K562 (cell line): ENCODE measurements around the gene STARD13. TPM values are rescaled to one million over a fixed set of nuclear protein-coding genes. Genes with fewer than 3 reads are reported as not detected.
A peak's percentile ranks its signal among the peaks of the same experiment; 100 is the strongest.

Experiments used
- ATAC-seq: fragments of 200-7000 bp; cut with Tn5 transposase; 3 replicates; pipeline ENCODE4 v1.9.1; 2020; ENCODE audit warnings: moderate library complexity
- BruUV-seq: library from RNA; stranded (reverse); fragments of 400-500 nt; replicated peaks from 2 replicates; lab custom pipeline; 2021; lab: Mats Ljungman, UMichigan
- CTCF ChIA-PET: fragments of 300-600 bp; formaldehyde crosslinking; extraction: SDS; loops from one replicate; lab custom pipeline; 2021; ENCODE audit warnings: low intra/inter-chr PET ratio; lab: Yijun Ruan, JAX
- POLR2A ChIA-PET: fragments of 300-600, 350-650 bp; sonication (Branson Sonifier 250); formaldehyde crosslinking; extraction: SDS; loops from one replicate; lab custom pipeline; 2021; ENCODE audit warnings: antibody characterized with exemption, inconsistent platforms; lab: Yijun Ruan, JAX
- DNase-seq, 4 experiments: peaks; one replicate each; pipeline versions ENCODE4 v3.0.0 to v3.0.0-alpha.2; 2011 to 2018; ENCODE audit warnings: low spot score in 3 of 4, mixed read lengths in 3 of 4; ENCODE audit errors: extremely low read depth in 1 of 4
- FAIRE-seq: peaks from 2 replicates; lab custom pipeline; 2011; peaks lifted over from hg19 to GRCh38; lab: Jason Lieb, UNC
- H2AFZ ChIP-seq: 2 replicates; pipeline ENCODE4 v1.6.0; 2011; ENCODE audit warnings: low read depth, low read length, control low read depth, inconsistent platforms
- H3K27ac ChIP-seq: fragments of 200-600 bp; 3 replicates; pipeline ENCODE4 v1.8.0; 2011; ENCODE audit warnings: low read depth, mild to moderate bottlenecking, control low read depth, inconsistent platforms, low read length, moderate library complexity, mixed read lengths; ENCODE audit errors: extremely low read depth
- H3K27me3 ChIP-seq, 2 experiments: fragments of 300-600 bp in 1 of 2; 2 replicates in 1 of 2; 3 replicates in 1 of 2; pipeline versions ENCODE4 v1.6.0 to v1.8.0; 2011; ENCODE audit warnings: inconsistent platforms in 2 of 2, low read length in 2 of 2, mild to moderate bottlenecking in 1 of 2, mixed read lengths in 1 of 2, moderate library complexity in 1 of 2; ENCODE audit not compliant: control insufficient read depth in 2 of 2, insufficient read depth in 2 of 2
- H3K36me3 ChIP-seq: fragments of 300-600 bp; 3 replicates; pipeline ENCODE4 v1.8.0; 2011; ENCODE audit warnings: mild to moderate bottlenecking, low read length, inconsistent platforms; ENCODE audit not compliant: control insufficient read depth, insufficient read depth
- H3K4me1 ChIP-seq, 2 experiments: fragments of 200-600 bp in 1 of 2; replicated peaks in 1 of 2; 2 replicates in 1 of 2; 3 replicates in 1 of 2; pipeline versions ENCODE4 v1.5.1 to v1.8.0; 2011; ENCODE audit warnings: inconsistent platforms in 2 of 2, low read length in 2 of 2, mild to moderate bottlenecking in 1 of 2, mixed read lengths in 1 of 2, moderate library complexity in 1 of 2; ENCODE audit not compliant: control insufficient read depth in 2 of 2, insufficient read depth in 2 of 2
- H3K4me2 ChIP-seq: 2 replicates; pipeline ENCODE4 v1.6.1; 2011; ENCODE audit warnings: low read length, control low read depth, inconsistent platforms, mixed read lengths; ENCODE audit not compliant: insufficient read depth
- H3K4me3 ChIP-seq: fragments of 200-600 bp; sonication (generic), shearing (Covaris generic); 2 replicates; pipeline ENCODE4 v1.5.1; 2016; ENCODE audit warnings: control low read depth, inconsistent platforms
- H3K79me2 ChIP-seq: fragments of 200-600 bp; 3 replicates; pipeline ENCODE4 v1.8.0; 2011; ENCODE audit warnings: low read length, inconsistent platforms; ENCODE audit not compliant: control insufficient read depth, insufficient read depth
- H3K9ac ChIP-seq, 2 experiments: 2 replicates each; pipeline versions ENCODE4 v1.6.0 to v1.6.1; 2011; ENCODE audit warnings: low read depth in 2 of 2, low read length in 2 of 2, control low read depth in 1 of 2, inconsistent platforms in 1 of 2, mild to moderate bottlenecking in 1 of 2, mixed read lengths in 1 of 2; ENCODE audit not compliant: insufficient read depth in 1 of 2
- H3K9me1 ChIP-seq: one replicate; pipeline ENCODE4 v1.6.0; 2011; ENCODE audit warnings: inconsistent platforms, mild to moderate bottlenecking, low read length, moderate library complexity; ENCODE audit not compliant: control insufficient read depth, insufficient read depth
- H3K9me3 ChIP-seq: replicated peaks from 2 replicates; pipeline ENCODE4 v1.5.1; 2011; ENCODE audit warnings: low read depth, low read length, inconsistent platforms; ENCODE audit not compliant: control insufficient read depth, insufficient read depth
- H4K20me1 ChIP-seq: replicated peaks from 2 replicates; pipeline ENCODE4 v1.6.1; 2011; ENCODE audit warnings: low read length, inconsistent platforms, mixed read lengths; ENCODE audit not compliant: control insufficient read depth, insufficient read depth
- CTCF ChIP-seq, 3 experiments: IDR thresholded peaks in 2 of 3; conservative IDR thresholded peaks in 1 of 3; 2 replicates each; pipeline ENCODE4 v1.5.1; 2011 to 2012; ENCODE audit warnings: low read length in 3 of 3, mild to moderate bottlenecking in 3 of 3, control low read depth in 2 of 3, improper control_type of control experiment in 1 of 3, inconsistent platforms in 1 of 3, low read depth in 1 of 3, mixed read lengths in 1 of 3, moderate library complexity in 1 of 3; ENCODE audit not compliant: insufficient read depth in 2 of 3
- RAD21 ChIP-seq, 2 experiments: fragments of 250-450 bp in 1 of 2; fragments of 450-650 bp in 1 of 2; sonication (Bioruptor Pico) in 1 of 2; formaldehyde crosslinking in 1 of 2; IDR thresholded peaks in 1 of 2; conservative IDR thresholded peaks in 1 of 2; 2 replicates each; pipeline versions ENCODE4 v1.4.0 to v1.8.0; 2020 to 2022; ENCODE audit warnings: mild to moderate bottlenecking in 2 of 2, moderate library complexity in 1 of 2
- REST ChIP-seq, 2 experiments: fragments of 450-650 bp; formaldehyde crosslinking in 1 of 2; IDR thresholded peaks; 2 replicates each; pipeline versions ENCODE4 v1.4.0 to v1.6.1; 2014 to 2020; ENCODE audit warnings: mild to moderate bottlenecking in 2 of 2, borderline replicate concordance in 1 of 2, low read depth in 1 of 2
- SMC3 ChIP-seq: conservative IDR thresholded peaks from 2 replicates; pipeline ENCODE4 v1.6.1; 2011; ENCODE audit warnings: low read depth, low read length, improper control_type of control experiment; ENCODE audit not compliant: insufficient read depth
- WHSC1 ChIP-seq: IDR thresholded peaks from one replicate; pipeline ENCODE4 v1.6.1; 2012; ENCODE audit warnings: low read length, control low read depth, inconsistent platforms
- ZNF232 ChIP-seq: sonication (generic); formaldehyde crosslinking; IDR thresholded peaks from 2 replicates; pipeline ENCODE4 v1.8.0; 2022; ENCODE audit warnings: mild to moderate bottlenecking, missing genetic modification reagents
- WGBS: fragments of 100-300 bp; shearing (Covaris generic); methylation state at CpG from one replicate; pipeline ENCODE4 v1.1.6; 2016; ENCODE audit warnings: low coverage, mixed read lengths; ENCODE audit not compliant: insufficient coverage; ENCODE audit errors: missing lambda C conversion rate; 5-methylcytosine and 5-hydroxymethylcytosine counted together
- in situ Hi-C: fragments of 300-500 bp; cut with MboI; formaldehyde crosslinking; loops from 4 replicates; pipeline ENCODE4 v1.15.0; 2018; ENCODE audit warnings: inconsistent platforms, mixed read lengths
- intact Hi-C: fragments of 100-400 bp; cut with micrococcal nuclease; formaldehyde crosslinking; loops from 2 replicates; pipeline ENCODE4 v1.14.2; 2022
- polyA plus RNA-seq, 8 experiments: library from polyadenylated mRNA; depleted of rRNA in 4 of 8; stranded (reverse) in 5 of 8; unstranded in 3 of 8; fragments of >200 nt; fragmentation: Nextera tagmentation in 2 of 8; fragmentation: Illumina TruSeq in 1 of 8; extraction: Ambion mirVana in 2 of 8; extraction: Trizol in 1 of 8; gene quantifications; 2 replicates each; pipeline versions ENCODE4 v1.2.1 to v1.2.3, GENCODE V29; 2011 to 2014; ENCODE audit warnings: inconsistent platforms in 1 of 8, missing spikeins in 1 of 8
- total RNA-seq, 7 experiments: library from RNA; depleted of rRNA in 6 of 7; stranded (reverse); fragments of >200 nt in 6 of 7; fragmentation: Illumina TruSeq in 2 of 7; extraction: Trizol in 2 of 7; gene quantifications; 2 replicates each; pipeline versions ENCODE4 v1.2.1 to v1.2.3, GENCODE V29; 2011 to 2021; ENCODE audit warnings: low replicate concordance in 1 of 7

The STARD13 gene
- total and polyA plus RNA-seq, 9 of the 15 experiments (the other 6 are each of a cell fraction or from before 2014, with no cell fraction given) = 0.11 TPM; not detected in 8

- in situ Hi-C loops = loop anchor here (25.0 kb wide), 1 partner anchor 483 kb away; no protein-coding TSS in a partner anchor
- no peak overlapping the region for H2AFZ ChIP-seq
- TF ChIP-seq REST (IDR thresholded peaks at IDR 0.05; ENCODE audit: borderline replicate concordance) (peak; percentile 56; the same call in 1 of the 2 replicates), REST (CRISPR knock-in tag; IDR thresholded peaks at IDR 0.05; ENCODE audit: low read depth) (no peak), CTCF (IDR thresholded peaks at IDR 0.05 in 2 of 3, conservative IDR thresholded peaks at IDR 0.05 in 1 of 3; ENCODE audit: insufficient read depth in 2 of 3, low read depth in 1 of 3, low read length in 3 of 3) (peak; percentile 53 to 74 (median 69); a peak in 5 of 6 replicates), ZNF232 (no peak), WHSC1 (no peak), SMC3 (peak; percentile 31; the same call in 1 of the 2 replicates), RAD21 (CRISPR knock-in tag; conservative IDR thresholded peaks at IDR 0.05 in 1 of 2, IDR thresholded peaks at IDR 0.05 in 1 of 2) (peak; percentile 59 to 73)
- WGBS = under 1% methylated on average over 12 of the region's 12 CpGs
- FAIRE-seq (no peak), ATAC-seq (peak; percentile 55; the same call in 1 of the 3 replicates), DNase-seq (peak; percentile 21 to 34 (median 30))
- H4K20me1 ChIP-seq = no peaks in the 10 kb centered on the region
- no peaks in the 10 kb centered on the region for H3K9me3 ChIP-seq
- no peak overlapping the region for H3K4me2 ChIP-seq
- ChIA-PET POLR2A (no interaction called here), CTCF (interaction anchor here (1.4 kb wide), 1 partner anchor 495 kb away, joined by 3 read pairs; no protein-coding TSS in a partner anchor)
- H3K79me2 ChIP-seq = no peaks in the 10 kb centered on the region
- no peaks in the 10 kb centered on the region for H3K4me1 ChIP-seq
- no peaks in the 10 kb centered on the region for H3K36me3 ChIP-seq
- intact Hi-C loops = loop anchor here (2.0 to 5.0 kb wide), 2 partner anchors 314 to 493 kb away; no protein-coding TSS in a partner anchor
- no peak overlapping the region for H3K4me3 ChIP-seq
- H3K27me3 ChIP-seq = no peaks in the 10 kb centered on the region
- BruUV-seq = no TSS peak
- no peak overlapping the region for H3K9ac ChIP-seq
- no peaks in the 10 kb centered on the region for H3K9me1 ChIP-seq
- no peak overlapping the region for H3K27ac ChIP-seq
These were observed 56.7 kb downstream of the STARD13 start for GRCh38 chr13:33228648-33229445.
